ENCODE data around the gene ADAMTSL2.

ADAMTSL2 gene

DNA sequence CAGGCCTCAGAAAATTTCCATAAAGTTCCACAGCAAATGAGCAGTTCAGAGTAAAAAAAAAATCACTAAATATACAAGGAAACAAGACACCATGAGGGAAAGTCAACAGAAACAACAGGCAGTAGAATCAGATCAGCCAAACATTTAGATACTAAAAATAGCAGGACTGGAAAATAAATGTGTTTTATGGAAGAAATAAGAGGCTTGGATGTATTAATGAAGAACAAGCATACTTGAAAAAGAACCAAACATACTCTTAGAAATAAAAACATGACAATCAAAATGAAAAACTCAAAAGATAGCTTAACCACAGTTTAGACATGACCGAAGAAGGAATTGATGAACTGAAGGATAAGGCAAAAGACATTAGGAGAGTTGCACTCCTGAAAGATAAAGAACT, 32.4 kb upstream of the ADAMTSL2 start:
- no peak for DNase-seq

GRCh38 chr9:133505186-133505830, 29.2 kb upstream of the ADAMTSL2 start:
- DNase-seq, result no peak

- no peak for DNase-seq
Observed at GRCh38 chr9:133505901-133506652, 28.4 kb upstream of the ADAMTSL2 start.

- DNase-seq, result no peak
Observed at GRCh38 chr9:133506653-133507038, 27.9 kb upstream of the ADAMTSL2 start.

GRCh38 chr9:133507246-133507965, 27.1 kb upstream of the ADAMTSL2 start:
- no peak for DNase-seq

DNA sequence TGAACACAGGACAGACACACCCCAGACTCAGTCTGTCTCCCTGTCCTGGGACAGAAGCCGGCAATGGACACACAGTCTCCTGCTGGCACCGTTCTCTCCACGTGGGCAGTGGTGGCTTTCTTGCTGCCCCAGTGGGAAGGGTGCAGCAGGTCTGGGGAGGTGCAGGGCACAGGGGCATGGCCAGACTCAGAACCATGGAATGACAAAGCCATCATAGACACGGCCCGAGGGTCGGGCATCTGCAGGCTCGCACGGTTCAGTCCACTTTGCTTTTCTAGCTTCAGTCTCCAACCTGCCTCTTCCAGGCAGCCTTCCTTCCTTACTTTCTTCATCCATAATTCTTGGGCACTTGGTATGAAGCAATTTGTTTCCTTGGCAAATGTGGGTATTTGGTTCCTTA, 26.5 kb upstream of the ADAMTSL2 start:
- DNase-seq, result no peak

DNA sequence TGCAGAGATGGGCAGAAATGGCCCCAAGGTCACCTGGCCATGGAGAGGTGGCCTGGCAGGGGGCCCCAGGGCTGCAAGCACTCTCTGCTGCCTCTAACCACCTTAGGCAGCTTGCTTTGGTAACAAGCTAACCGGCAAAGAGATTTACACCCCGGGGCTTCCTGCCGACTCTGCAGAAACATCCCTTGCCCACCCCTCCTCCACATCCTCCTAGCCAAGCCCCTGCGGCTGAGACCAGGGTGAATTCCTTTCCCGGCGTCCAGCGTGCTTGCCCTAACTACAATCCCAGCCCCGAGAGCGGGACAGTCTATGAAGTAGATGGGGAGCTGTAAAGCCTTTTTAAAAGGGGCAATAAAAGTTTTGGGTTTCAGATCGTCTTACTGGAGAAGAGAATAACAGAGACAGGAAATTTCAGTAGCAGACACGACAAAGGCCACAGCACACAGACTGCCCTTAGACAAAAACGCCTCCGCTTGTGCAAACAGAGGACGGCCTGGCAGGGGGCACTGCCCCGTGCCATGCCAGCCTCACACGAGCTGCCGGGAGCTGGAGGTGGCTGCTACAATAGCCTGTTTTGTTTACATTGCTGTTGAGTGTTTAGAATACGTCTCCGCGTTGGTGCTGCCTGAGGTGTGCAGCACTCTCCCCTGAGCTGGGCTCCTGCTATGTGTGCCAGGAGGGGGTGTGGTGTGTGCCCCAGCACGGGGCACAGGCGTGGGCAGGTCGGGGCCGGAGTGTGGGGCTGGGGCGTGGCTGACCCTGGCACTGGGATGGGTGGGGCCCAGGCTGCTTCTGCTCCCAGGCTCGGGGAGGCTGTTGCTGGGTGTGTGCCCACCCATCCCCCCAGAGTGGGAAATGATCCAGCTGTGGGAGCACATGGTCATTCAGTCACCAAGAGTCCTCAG, 25.1 kb upstream of the ADAMTSL2 start:
- peak; percentile 62 for DNase-seq

DNA sequence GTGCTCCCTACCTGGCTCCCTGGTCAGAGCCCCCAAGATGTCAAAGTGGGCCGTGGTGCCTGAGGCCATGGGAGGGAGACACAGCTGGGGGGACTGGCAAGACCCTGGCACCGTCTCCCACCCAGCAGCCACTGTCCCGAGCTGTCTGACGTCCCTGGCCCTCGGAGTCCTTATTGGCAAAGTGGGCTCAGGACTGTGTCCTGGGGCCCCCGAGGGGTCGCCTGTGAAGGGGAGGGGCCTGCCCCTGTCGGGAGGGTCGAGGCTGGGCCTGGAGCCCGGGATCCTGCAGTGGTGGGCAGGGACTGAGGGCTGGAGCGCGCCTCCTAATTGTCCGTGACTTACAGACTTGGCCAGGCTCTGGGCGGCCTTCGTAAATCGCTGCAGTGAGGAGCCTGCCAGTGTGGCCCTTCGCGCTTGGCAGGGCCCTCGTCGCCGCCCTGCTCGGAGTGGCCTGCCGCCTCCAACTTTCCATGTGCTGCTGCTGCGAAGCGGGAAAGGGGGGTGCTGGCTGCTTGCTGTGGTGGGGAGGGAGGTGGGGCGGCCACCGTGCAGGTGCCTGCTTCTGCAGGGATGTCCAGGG, 23.5 kb upstream of the ADAMTSL2 start:
- no peak for DNase-seq

- DNase-seq, result no peak
Observed at GRCh38 chr9:133511607-133512006, 22.9 kb upstream of the ADAMTSL2 start.

DNA sequence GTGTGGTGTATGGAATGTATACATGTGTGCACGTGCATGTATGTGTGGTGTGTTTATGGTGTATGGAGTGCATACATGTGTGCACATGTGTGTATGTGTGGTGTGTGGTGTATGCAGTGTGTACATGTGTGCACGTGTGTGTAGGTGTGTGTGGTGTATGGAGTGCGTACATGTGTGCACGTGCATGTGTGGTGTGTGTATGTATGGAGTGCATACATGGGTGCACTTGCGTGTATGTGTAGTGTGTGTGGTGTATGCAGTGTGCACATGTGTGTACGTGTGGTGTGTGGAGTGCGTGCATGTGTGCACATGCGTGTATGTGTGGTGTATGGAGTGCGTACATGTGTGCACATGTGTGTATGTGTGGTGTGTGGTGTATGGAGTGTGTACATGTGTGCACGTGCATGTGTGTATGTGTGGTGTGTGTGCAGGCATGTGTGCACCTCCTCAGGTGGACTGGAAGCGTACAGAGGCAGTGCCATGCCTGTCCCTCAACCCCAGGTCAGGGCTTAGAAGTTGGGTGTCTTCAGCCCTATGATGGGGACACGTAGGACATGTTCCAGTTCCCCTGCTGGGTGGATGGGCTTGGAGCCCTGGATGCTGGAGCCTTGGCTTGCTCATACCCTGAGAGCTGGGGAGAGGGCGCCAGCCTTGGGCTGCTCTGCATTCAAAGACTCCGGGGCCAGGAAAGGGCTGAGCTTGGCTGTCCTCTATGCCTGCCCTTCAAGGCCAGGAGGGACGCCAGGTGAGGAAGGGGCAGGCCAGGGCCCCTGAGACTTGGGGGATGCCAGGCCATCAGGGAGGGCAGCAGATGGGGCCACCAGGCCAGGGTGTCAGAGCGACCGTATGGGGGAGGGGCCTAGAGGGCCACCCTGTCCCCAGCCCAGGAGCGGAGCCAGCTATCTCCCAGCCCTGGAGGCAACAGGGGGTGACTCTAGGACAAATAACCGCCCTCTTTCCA, 22.0 kb upstream of the ADAMTSL2 start:
- DNase-seq, result no peak

GRCh38 chr9:133513214-133514100, 21.0 kb upstream of the ADAMTSL2 start:
- no peak for DNase-seq

GRCh38 chr9:133514460-133515239, 19.9 kb upstream of the ADAMTSL2 start:
- DNase-seq, result no peak

GRCh38 chr9:133515240-133515610, 19.3 kb upstream of the ADAMTSL2 start:
- DNase-seq, result no peak

DNA sequence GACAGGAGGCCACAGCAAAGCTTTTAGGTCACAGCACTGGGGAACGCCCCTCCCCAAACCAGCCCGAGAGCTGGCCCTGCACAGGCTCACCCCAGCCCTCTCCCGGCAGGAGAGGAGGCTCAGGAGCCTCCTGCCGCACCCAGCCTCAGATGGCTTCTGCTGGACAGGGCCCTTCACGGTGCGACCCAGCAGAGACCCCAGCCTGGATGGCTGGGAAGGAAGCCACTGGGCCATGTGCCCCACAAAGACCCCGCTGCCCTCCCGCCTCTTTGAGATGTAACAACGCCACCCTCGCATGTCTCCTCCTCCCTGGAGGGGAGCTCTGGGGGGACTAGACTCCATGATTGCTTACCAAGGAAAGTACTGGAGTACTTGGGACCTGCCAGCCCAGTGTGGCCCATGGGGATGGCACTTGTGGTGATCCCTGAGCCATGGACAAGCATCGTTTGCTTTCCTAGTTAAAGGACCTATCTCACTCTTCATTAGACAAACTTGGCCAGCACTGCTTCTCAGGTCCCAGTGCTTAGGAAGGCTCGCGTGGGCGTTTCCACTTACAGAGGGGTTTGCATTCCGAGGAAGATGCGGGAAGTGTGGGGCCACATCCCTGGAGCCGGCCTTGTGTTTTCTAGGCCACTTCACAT, 18.8 kb upstream of the ADAMTSL2 start:
- no peak for DNase-seq

- DNase-seq, result no peak
Observed at GRCh38 chr9:133516256-133516960, 18.1 kb upstream of the ADAMTSL2 start.

DNA sequence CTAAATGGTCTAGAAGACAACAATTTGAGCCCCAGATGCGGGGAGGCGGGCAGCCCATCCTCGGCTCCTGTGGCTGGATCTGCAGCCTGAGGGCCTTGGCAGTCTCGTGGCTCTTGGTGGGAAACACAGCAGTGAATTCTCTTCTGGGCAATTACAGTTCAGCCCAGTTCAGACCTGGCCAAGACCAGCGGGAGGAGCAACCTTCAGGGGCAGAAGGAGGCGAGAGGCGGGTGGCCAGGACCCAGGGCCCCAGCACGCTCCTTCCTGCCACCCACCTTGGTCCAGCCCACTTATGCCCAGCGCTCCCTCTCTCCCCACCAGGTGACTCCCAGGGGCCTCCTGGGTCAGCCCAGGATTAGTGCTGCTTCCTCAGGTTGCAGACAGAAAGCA, 17.5 kb upstream of the ADAMTSL2 start:
- DNase-seq, result no peak

- no peak for DNase-seq
Observed at GRCh38 chr9:133517711-133518110, 16.8 kb upstream of the ADAMTSL2 start.

DNA sequence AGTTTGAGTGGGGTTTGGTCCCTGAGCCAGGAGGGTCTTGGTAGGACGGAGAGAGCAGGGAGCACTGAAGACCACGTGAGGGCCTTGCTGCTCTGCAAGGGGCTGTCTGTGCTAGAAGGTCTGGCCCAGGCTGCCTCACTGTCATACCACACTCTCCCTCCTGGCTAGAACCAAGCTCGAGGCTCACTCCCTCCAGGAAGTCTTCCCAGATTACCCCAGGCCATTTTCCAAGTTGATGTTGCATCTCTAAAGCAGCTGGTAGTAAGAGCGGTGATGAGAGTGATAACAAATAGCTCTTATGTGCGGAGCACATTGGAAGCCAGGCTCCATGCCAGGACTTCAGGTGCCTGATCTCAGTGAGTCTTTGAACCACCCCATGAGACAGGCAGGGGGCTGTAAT, 16.3 kb upstream of the ADAMTSL2 start:
- DNase-seq, result no peak

Data from NCI-H146 (cell line).